Measurements from ENCODE around the gene KCND2. TPM values are rescaled to one million over a fixed set of nuclear protein-coding genes. Genes with fewer than 3 reads are reported as not detected.
A peak's percentile ranks its signal among the peaks of the same experiment; 100 is the strongest.

Gene KCND2
- total RNA-seq, 2 donors from 2014 or later = 0.11 to 0.12 TPM

DNA sequence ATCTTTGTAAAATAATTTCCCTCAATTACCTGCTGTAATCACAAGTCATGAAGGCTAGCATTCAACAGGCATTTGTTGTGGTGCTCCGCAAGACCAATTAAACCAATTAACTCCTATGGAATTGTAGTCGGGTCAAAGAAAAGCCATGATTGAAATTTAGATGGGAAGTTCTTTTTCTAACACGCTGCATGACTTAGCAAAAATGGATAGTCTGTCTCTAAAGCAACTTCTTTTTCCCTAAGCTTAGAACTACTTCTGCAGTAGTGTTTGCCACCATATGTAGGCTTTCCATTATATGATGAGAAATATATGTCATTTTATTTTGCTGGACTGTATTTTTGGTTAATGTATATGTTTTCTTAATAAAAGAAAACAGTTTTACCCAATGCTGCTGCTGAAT is 465.8 kb downstream of the KCND2 start:
- Histone ChIP-seq H3K9me3 (no peaks in the 10 kb centered on the region), H3K36me3 (no peaks in the 10 kb centered on the region), H3K27me3 (no peaks in the 10 kb centered on the region), H3K4me1 (no peaks in the 10 kb centered on the region), H3K4me3 (no peak overlapping the region), H3K27ac (no peak overlapping the region)
- no peak for DNase-seq (ENCODE audit: low spot score)
- TF ChIP-seq, protein P1, sequence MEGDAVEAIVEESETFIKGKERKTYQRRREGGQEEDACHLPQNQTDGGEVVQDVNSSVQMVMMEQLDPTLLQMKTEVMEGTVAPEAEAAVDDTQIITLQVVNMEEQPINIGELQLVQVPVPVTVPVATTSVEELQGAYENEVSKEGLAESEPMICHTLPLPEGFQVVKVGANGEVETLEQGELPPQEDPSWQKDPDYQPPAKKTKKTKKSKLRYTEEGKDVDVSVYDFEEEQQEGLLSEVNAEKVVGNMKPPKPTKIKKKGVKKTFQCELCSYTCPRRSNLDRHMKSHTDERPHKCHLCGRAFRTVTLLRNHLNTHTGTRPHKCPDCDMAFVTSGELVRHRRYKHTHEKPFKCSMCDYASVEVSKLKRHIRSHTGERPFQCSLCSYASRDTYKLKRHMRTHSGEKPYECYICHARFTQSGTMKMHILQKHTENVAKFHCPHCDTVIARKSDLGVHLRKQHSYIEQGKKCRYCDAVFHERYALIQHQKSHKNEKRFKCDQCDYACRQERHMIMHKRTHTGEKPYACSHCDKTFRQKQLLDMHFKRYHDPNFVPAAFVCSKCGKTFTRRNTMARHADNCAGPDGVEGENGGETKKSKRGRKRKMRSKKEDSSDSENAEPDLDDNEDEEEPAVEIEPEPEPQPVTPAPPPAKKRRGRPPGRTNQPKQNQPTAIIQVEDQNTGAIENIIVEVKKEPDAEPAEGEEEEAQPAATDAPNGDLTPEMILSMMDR (IDR thresholded peaks at IDR 0.05) = no peak

DNA sequence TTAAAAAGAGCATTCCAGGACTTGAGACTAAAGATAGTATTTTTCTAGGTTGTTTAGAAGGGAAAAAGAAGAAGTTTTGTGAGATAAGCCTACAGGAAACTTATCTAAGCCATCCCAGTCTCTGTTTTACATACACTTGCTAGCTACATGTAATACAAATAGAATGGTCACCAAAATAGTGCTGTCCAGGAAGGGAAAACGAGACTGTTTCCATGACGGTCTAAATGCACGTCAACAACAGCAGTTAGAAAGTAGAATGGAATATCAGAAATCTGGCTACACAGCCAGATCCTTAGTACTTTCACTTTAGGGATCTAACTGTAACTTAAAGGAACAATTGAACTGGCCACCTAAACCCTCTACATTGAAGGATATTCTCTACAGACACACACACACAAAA is 467.4 kb downstream of the KCND2 start:
- TF ChIP-seq, protein P1 (IDR thresholded peaks at IDR 0.05) = no peak
- DNase-seq (ENCODE audit: low spot score) = no peak
- H3K27me3 ChIP-seq = no peaks in the 10 kb centered on the region
- H3K4me1 ChIP-seq = no peaks in the 10 kb centered on the region
- H3K9me3 ChIP-seq = no peaks in the 10 kb centered on the region
- peak overlapping the region in 1 of 2 donors; percentile 17 for H3K4me3 ChIP-seq
- H3K36me3 ChIP-seq = no peaks in the 10 kb centered on the region
- H3K27ac ChIP-seq = no peak overlapping the region

DNA sequence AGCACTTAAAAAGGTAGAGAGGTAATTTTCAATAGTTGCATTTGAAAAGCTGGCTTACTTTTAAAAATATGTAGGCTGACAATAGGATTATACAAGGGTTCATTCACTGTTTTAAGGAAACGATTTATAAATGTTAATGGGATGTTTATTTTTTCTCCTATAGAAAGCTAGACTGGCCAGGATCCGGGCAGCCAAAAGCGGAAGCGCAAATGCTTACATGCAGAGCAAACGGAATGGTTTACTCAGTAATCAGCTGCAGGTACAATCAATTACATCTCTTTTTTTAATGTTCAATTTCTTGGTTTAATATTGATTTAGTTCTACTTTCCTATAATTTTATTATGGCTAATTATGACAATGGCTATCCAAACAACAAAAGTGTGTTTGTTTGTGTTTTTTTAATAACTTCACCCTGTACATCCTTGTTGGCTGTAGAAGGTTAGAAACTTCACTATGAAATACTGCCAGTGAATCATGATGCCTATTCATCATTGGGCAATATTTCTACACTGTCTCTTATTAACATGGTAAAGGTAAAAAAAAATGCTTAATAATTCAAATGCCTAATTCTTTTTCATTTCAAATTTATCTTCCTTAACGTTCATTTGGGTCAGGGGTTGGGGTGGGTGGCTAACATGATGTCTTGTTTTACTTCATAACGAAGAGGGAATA is 468.5 kb downstream of the KCND2 start:
- TF ChIP-seq, protein P1 (IDR thresholded peaks at IDR 0.05) = no peak
- no peak overlapping the region for H3K27ac ChIP-seq
- H3K27me3 ChIP-seq = no peaks in the 10 kb centered on the region
- no peaks in the 10 kb centered on the region for H3K36me3 ChIP-seq
- no peaks in the 10 kb centered on the region for H3K9me3 ChIP-seq
- no peak overlapping the region for H3K4me3 ChIP-seq
- no peaks in the 10 kb centered on the region for H3K4me1 ChIP-seq
- DNase-seq (ENCODE audit: low spot score) = no peak

DNA sequence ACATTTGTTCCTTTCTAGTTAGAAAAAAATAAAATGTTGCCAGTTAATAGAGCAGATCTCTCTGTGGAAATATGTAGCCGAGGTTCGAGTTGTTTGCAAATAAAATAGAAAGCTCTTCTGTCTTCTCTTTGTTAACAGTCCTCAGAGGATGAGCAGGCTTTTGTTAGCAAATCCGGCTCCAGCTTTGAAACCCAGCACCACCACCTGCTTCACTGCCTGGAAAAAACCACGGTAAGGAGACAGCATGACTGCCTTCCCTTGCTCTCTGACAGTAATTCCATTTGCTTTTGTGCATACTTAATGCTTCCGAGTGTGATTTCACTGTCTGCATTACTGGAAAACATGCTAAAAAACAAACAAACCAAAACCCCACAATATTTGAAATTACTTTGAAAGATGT is 469.4 kb downstream of the KCND2 start:
- TF ChIP-seq, protein P1 (IDR thresholded peaks at IDR 0.05) = no peak
- no peaks in the 10 kb centered on the region for H3K4me1 ChIP-seq
- H3K9me3 ChIP-seq = no peaks in the 10 kb centered on the region
- no peaks in the 10 kb centered on the region for H3K27me3 ChIP-seq
- DNase-seq (ENCODE audit: low spot score) = no peak
- no peaks in the 10 kb centered on the region for H3K36me3 ChIP-seq
- no peak overlapping the region for H3K27ac ChIP-seq
- H3K4me3 ChIP-seq = no peak overlapping the region

DNA sequence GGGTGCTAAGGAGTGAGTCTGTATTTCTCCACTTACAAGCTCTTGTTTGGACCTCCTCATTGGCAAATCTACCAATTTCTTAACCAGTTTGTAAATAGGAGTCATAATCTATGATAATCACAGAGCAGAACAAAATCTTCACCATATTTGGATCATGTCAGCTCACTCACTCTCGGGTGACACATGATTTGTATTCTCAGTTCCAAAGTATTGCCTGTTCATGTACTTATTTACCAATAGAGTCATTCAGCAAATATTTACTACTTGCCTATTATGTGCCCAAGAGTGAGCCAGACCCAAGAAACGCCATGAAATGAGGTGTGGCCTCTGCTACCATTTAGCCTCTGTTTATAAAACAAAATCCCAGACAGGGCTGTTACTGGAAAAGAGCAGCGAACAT is 470.2 kb downstream of the KCND2 start:
- Histone ChIP-seq H3K36me3 (no peaks in the 10 kb centered on the region), H3K27me3 (no peaks in the 10 kb centered on the region), H3K27ac (no peak overlapping the region), H3K4me1 (no peaks in the 10 kb centered on the region), H3K4me3 (no peak overlapping the region), H3K9me3 (no peaks in the 10 kb centered on the region)
- DNase-seq (ENCODE audit: low spot score) = no peak
- TF ChIP-seq, protein P1 (IDR thresholded peaks at IDR 0.05) = no peak

DNA sequence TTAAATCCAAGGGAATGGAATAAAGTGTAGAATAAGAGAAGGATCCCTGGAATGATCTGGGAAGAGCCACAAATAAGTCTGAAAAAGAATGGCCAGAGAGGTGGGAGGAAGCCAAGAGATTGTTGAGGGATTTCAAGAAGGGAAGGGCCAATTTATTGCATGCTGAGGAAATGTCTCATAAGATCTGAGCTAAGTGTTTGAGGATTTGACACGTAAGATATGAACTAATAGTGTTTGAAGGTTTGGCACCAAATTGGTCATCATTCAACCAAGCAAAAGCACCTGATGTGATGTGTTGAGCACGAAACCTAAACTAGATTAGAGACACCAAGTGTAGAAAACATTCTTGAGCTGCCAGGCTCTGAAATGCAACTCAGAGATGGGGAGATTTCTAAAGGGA is 487.1 kb downstream of the KCND2 start:
- H3K4me3 ChIP-seq = no peak overlapping the region
- TF ChIP-seq, protein P1 (IDR thresholded peaks at IDR 0.05) = no peak
- no peaks in the 10 kb centered on the region for H3K27me3 ChIP-seq
- no peaks in the 10 kb centered on the region for H3K4me1 ChIP-seq
- H3K36me3 ChIP-seq = no peaks in the 10 kb centered on the region
- no peak overlapping the region for H3K27ac ChIP-seq
- DNase-seq (ENCODE audit: low spot score) = no peak
- H3K9me3 ChIP-seq = no peaks in the 10 kb centered on the region

Data from right atrium auricular region (tissue), 2 donors.